Measurements from ENCODE around the gene RREB1. TPM values are rescaled to one million over a fixed set of nuclear protein-coding genes. Genes with fewer than 3 reads are reported as not detected.

Gene RREB1
- total RNA-seq, 1 experiment from 2014 or later = 7.0 TPM

- DNase-seq (ENCODE audit: low read depth) = no peak
Measured at GRCh38 chr6:7122684-7123083, 14.9 kb downstream of the RREB1 start.

- DNase-seq (ENCODE audit: low read depth) = no peak
Measured at GRCh38 chr6:7124114-7124513, 16.4 kb downstream of the RREB1 start.

- DNase-seq (ENCODE audit: low read depth) = no peak
Measured at GRCh38 chr6:7124636-7125035, 16.9 kb downstream of the RREB1 start.

GRCh38 chr6:7125290-7125689, 17.5 kb downstream of the RREB1 start:
- no peak for DNase-seq (ENCODE audit: low read depth)

GRCh38 chr6:7126754-7127153, 19.0 kb downstream of the RREB1 start:
- DNase-seq (ENCODE audit: low read depth) = no peak

- DNase-seq (ENCODE audit: low read depth) = no peak
Measured at GRCh38 chr6:7127680-7128079, 19.9 kb downstream of the RREB1 start.

- DNase-seq (ENCODE audit: low read depth) = no peak
Measured at GRCh38 chr6:7129360-7129759, 21.6 kb downstream of the RREB1 start.

GRCh38 chr6:7129784-7130569, 22.2 kb downstream of the RREB1 start:
- DNase-seq (ENCODE audit: low read depth) = peak; percentile 63

- no peak for DNase-seq (ENCODE audit: low read depth)
Measured at GRCh38 chr6:7131390-7131789, 23.6 kb downstream of the RREB1 start.

GRCh38 chr6:7132398-7133035, 24.8 kb downstream of the RREB1 start:
- DNase-seq (ENCODE audit: low read depth) = no peak

- no peak for DNase-seq (ENCODE audit: low read depth)
Measured at GRCh38 chr6:7134999-7135745, 27.4 kb downstream of the RREB1 start.

- DNase-seq (ENCODE audit: low read depth) = no peak
Measured at GRCh38 chr6:7135755-7136154, 28.0 kb downstream of the RREB1 start.

GRCh38 chr6:7136859-7137334, 29.1 kb downstream of the RREB1 start:
- DNase-seq (ENCODE audit: low read depth) = no peak

- DNase-seq (ENCODE audit: low read depth) = peak; percentile 71
Measured at GRCh38 chr6:7137335-7138045, 29.7 kb downstream of the RREB1 start.

- no peak for DNase-seq (ENCODE audit: low read depth)
Measured at GRCh38 chr6:7138046-7138531, 30.3 kb downstream of the RREB1 start.

GRCh38 chr6:7138921-7139358, 31.2 kb downstream of the RREB1 start:
- no peak for DNase-seq (ENCODE audit: low read depth)

- DNase-seq (ENCODE audit: low read depth) = no peak
Measured at GRCh38 chr6:7139835-7140470, 32.2 kb downstream of the RREB1 start.

- DNase-seq (ENCODE audit: low read depth) = peak; percentile 92
Measured at GRCh38 chr6:7140631-7141378, 33.0 kb downstream of the RREB1 start.

- DNase-seq (ENCODE audit: low read depth) = no peak
Measured at GRCh38 chr6:7142228-7142801, 34.6 kb downstream of the RREB1 start.

- no peak for DNase-seq (ENCODE audit: low read depth)
Measured at GRCh38 chr6:7142918-7143475, 35.2 kb downstream of the RREB1 start.

All from Daoy (cell line).